Smooth muscle cell (in vitro differentiated cells): ENCODE measurements around the gene RAD54L2. TPM values are rescaled to one million over a fixed set of nuclear protein-coding genes. Genes with fewer than 3 reads are reported as not detected.

Source experiments
- DNase-seq: peaks from one replicate; lab custom pipeline; 2025; ENCODE audit not compliant: unreplicated experiment; lab: John Stamatoyannopoulos, UW
- H2AFZ ChIP-seq: fragments of 200-600 bp; sonication (generic); 2 replicates; pipeline ENCODE4 v1.6.0; 2016; ENCODE audit warnings: antibody characterized with exemption, low read depth, mild to moderate bottlenecking
- H3F3A ChIP-seq: fragments of 200-600 bp; sonication (generic); 2 replicates; pipeline ENCODE4 v1.6.0; 2017; ENCODE audit warnings: antibody characterized with exemption, low read depth
- H3K27ac ChIP-seq: fragments of 200-600 bp; sonication (generic); 2 replicates; pipeline ENCODE4 v1.5.1; 2016; ENCODE audit warnings: low read depth, mild to moderate bottlenecking
- H3K27me3 ChIP-seq: fragments of 200-600 bp; sonication (generic); 2 replicates; pipeline ENCODE4 v1.6.1; 2016; ENCODE audit warnings: low read depth, mild to moderate bottlenecking
- H3K36me3 ChIP-seq: fragments of 200-600 bp; sonication (generic); 2 replicates; pipeline ENCODE4 v1.5.1; 2016; ENCODE audit warnings: low read depth
- H3K4me1 ChIP-seq: fragments of 200-600 bp; sonication (generic); 2 replicates; pipeline ENCODE4 v1.5.1; 2016; ENCODE audit warnings: low read depth
- H3K4me2 ChIP-seq: fragments of 200-600 bp; sonication (generic); 2 replicates; pipeline ENCODE4 v1.6.0; 2016; ENCODE audit warnings: mild to moderate bottlenecking
- H3K4me3 ChIP-seq: fragments of 200-600 bp; sonication (generic); 2 replicates; pipeline ENCODE4 v1.5.1; 2016; ENCODE audit warnings: mild to moderate bottlenecking
- H3K79me2 ChIP-seq: fragments of 200-600 bp; sonication (generic); 2 replicates; pipeline ENCODE4 v1.6.0; 2016; ENCODE audit warnings: low read depth, mild to moderate bottlenecking
- H3K9ac ChIP-seq: fragments of 200-600 bp; sonication (generic); 2 replicates; pipeline ENCODE4 v1.6.0; 2016; ENCODE audit warnings: low read depth
- H3K9me3 ChIP-seq: fragments of 200-600 bp; sonication (generic); replicated peaks from 2 replicates; pipeline ENCODE4 v1.5.1; 2016; ENCODE audit warnings: low read depth
- H4K20me1 ChIP-seq: fragments of 200-600 bp; sonication (generic); 2 replicates; pipeline ENCODE4 v1.6.0; 2016; ENCODE audit warnings: low read depth
- CTCF ChIP-seq: fragments of 200-600 bp; sonication (generic); IDR thresholded peaks from 2 replicates; pipeline ENCODE4 v1.5.1; 2017; ENCODE audit warnings: borderline replicate concordance, mild to moderate bottlenecking, antibody characterized with exemption; ENCODE audit not compliant: insufficient read depth, poor library complexity, severe bottlenecking
- WGBS: methylation state at CpG from one replicate; pipeline ENCODE4 v1.1.7; 2016; ENCODE audit warnings: low lambda C conversion rate; 5-methylcytosine and 5-hydroxymethylcytosine counted together
- polyA plus RNA-seq: library from polyadenylated mRNA; unstranded; fragments of >200 nt; fragmentation: Nextera tagmentation; extraction: Ambion mirVana; gene quantifications from 2 replicates; pipeline ENCODE4 v1.2.1, GENCODE V29; 2016
- total RNA-seq: library from RNA; depleted of rRNA; stranded (reverse); fragments of >200 nt; gene quantifications from 2 replicates; pipeline ENCODE4 v1.2.3, GENCODE V29; 2014

Gene RAD54L2
- total and polyA plus RNA-seq, 2 experiments from 2014 or later, result 12.6 to 12.8 TPM

- Histone ChIP-seq H3K4me2 (no peak overlapping the region), H3K9ac (no peak overlapping the region), H3K4me3 (no peak overlapping the region), H3K27me3 (no peaks in the 10 kb centered on the region), H3K4me1 (no peaks in the 10 kb centered on the region), H3K36me3 (no peaks in the 10 kb centered on the region), H3K79me2 (peaks cover 48% of the 10 kb centered on the region), H3F3A (no peaks in the 10 kb centered on the region), H3K27ac (no peak overlapping the region), H2AFZ (no peak overlapping the region), H3K9me3 (no peaks in the 10 kb centered on the region), H4K20me1 (peaks cover 74% of the 10 kb centered on the region)
- no peak for DNase-seq
- no peak for TF ChIP-seq CTCF
Observed at GRCh38 chr3:51568996-51569395, 30.5 kb downstream of the RAD54L2 start.

DNA sequence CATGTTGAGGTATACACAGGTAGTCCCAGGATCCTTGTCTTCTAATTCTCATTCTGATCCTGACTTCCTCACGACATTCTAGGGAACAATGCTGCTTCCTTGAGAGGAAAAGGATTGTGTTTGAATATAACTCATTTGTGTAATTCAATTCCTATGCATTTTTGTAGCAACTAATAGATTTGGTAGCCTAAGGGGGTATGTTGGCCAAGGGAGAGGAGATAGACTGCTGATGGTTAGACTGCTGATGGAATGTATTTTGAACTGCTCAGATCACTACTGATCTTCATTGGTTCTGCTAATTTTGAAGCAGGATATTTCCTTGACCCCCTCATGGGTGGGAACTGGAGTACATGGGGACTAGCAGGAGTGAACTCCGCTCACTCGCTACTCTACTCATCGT is 39.7 kb downstream of the RAD54L2 start:
- Histone ChIP-seq H3K27me3 (no peaks in the 10 kb centered on the region), H4K20me1 (peaks cover 49% of the 10 kb centered on the region), H3K4me1 (peaks cover 8% of the 10 kb centered on the region), H3K27ac (no peak overlapping the region), H3K4me3 (no peak overlapping the region), H3K36me3 (no peaks in the 10 kb centered on the region), H3K9ac (no peak overlapping the region), H3K79me2 (peaks cover 27% of the 10 kb centered on the region), H2AFZ (no peak overlapping the region), H3K4me2 (no peak overlapping the region), H3K9me3 (no peaks in the 10 kb centered on the region), H3F3A (no peaks in the 10 kb centered on the region)
- 97% methylated on average over 4 of the region's 4 CpGs for WGBS
- TF ChIP-seq CTCF, result no peak
- DNase-seq, result no peak

DNA sequence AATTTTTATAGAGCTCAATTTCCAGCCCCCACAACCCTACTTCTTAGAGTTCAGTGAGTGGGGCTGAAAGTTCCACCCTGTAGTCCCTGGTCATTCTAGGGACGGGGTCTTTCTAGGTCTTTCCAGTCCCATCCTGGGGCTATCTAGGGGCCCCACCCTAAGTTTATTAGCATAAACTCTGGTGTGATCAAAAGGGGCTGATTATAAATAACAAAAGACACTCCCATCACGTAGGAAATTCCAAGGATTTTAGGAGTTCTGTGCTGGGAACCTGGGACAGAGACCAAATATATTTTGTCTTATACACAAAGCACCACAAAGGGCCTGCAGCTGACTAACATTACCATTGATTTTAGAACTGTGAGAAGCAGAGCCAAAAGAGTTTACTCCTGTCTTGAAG is 41.9 kb downstream of the RAD54L2 start:
- H3F3A ChIP-seq, result no peaks in the 10 kb centered on the region
- H3K4me3 ChIP-seq, result no peak overlapping the region
- H3K4me2 ChIP-seq, result no peak overlapping the region
- no peak for TF ChIP-seq CTCF
- 79% methylated on average over 2 of the region's 2 CpGs for WGBS
- no peak for DNase-seq
- peaks cover 8% of the 10 kb centered on the region for H3K4me1 ChIP-seq
- no peaks in the 10 kb centered on the region for H3K36me3 ChIP-seq
- H3K9me3 ChIP-seq, result no peaks in the 10 kb centered on the region
- H4K20me1 ChIP-seq, result peaks cover 69% of the 10 kb centered on the region
- H3K79me2 ChIP-seq, result peaks cover 32% of the 10 kb centered on the region
- no peak overlapping the region for H3K9ac ChIP-seq
- no peak overlapping the region for H2AFZ ChIP-seq
- no peak overlapping the region for H3K27ac ChIP-seq
- no peaks in the 10 kb centered on the region for H3K27me3 ChIP-seq

DNA sequence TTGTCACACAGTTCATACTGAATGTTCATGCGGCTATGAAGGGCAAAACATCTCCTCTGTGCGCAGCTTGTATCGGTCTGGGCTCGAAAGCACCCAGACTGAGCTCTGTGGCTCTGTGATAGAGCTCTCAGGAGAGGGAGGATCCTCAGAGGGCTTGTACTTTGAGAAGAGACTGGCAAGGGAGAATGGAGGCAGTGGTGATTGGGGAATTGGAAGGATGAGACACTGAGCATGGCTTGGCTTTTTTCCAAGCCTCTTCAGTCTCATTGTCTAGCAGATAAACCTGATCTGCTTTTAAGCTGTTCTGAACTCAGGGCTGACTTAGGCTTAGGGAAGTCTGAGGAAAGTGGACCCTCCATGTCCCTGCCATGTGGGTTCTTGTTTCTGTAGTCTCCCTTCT is 43.0 kb downstream of the RAD54L2 start:
- no peak overlapping the region for H3K9ac ChIP-seq

More for the DNA sequence above, 43.0 kb downstream of the RAD54L2 start:
- Histone ChIP-seq H3K79me2 (peaks cover 35% of the 10 kb centered on the region), H3F3A (no peaks in the 10 kb centered on the region), H2AFZ (no peak overlapping the region), H4K20me1 (peaks cover 75% of the 10 kb centered on the region), H3K36me3 (no peaks in the 10 kb centered on the region), H3K4me3 (no peak overlapping the region), H3K27me3 (no peaks in the 10 kb centered on the region), H3K9me3 (no peaks in the 10 kb centered on the region), H3K4me1 (peaks cover 8% of the 10 kb centered on the region), H3K27ac (peak overlapping the region; percentile 13), H3K4me2 (no peak overlapping the region)
- no peak for TF ChIP-seq CTCF
- no peak for DNase-seq
- 92% methylated on average over 4 of the region's 4 CpGs for WGBS
